Measurements from ENCODE around the gene CACNG5.

Gene CACNG5, protein sequence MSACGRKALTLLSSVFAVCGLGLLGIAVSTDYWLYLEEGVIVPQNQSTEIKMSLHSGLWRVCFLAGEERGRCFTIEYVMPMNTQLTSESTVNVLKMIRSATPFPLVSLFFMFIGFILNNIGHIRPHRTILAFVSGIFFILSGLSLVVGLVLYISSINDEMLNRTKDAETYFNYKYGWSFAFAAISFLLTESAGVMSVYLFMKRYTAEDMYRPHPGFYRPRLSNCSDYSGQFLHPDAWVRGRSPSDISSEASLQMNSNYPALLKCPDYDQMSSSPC

GRCh38 chr17:66834919-66835454 lies at the start of gene CACNG5:
CACNG5 (plus strand) TSS chr17:66835117; CDS start chr17:66877333, 42,216 bp downstream.
- no peak for DNase-seq

DNA sequence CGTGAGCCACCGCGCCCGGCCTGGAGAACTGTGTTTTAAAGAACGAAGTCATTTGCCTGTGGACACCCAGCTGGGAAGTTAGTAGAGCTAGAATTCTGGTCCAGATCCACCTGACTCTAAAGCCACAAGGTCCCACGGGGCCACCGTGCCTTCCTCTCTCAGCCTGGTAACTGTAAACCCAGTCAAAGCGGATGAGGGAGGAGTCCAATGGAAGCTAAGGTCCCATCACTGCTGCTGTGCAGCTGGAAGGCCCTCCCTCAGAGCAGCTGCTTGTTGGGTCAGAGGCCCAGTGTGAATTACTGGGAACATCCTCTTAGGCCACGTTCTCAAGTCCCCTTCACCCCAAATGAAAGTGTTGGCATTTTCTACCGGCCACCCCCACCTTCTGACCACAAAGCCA lies 48.8 kb upstream of the CACNG5 start:
- no peak for DNase-seq

GRCh38 chr17:66787914-66788313 lies 47.0 kb upstream of the CACNG5 start:
- no peak for DNase-seq

GRCh38 chr17:66789093-66789492 lies 45.8 kb upstream of the CACNG5 start:
- DNase-seq: no peak

GRCh38 chr17:66789961-66790437 lies 44.9 kb upstream of the CACNG5 start:
- no peak for DNase-seq

- no peak for DNase-seq
These were observed 44.3 kb upstream of the CACNG5 start for GRCh38 chr17:66790501-66791061.

- no peak for DNase-seq
These were observed 43.6 kb upstream of the CACNG5 start for GRCh38 chr17:66791347-66791746.

GRCh38 chr17:66793814-66794213 lies 41.1 kb upstream of the CACNG5 start:
- no peak for DNase-seq

DNA sequence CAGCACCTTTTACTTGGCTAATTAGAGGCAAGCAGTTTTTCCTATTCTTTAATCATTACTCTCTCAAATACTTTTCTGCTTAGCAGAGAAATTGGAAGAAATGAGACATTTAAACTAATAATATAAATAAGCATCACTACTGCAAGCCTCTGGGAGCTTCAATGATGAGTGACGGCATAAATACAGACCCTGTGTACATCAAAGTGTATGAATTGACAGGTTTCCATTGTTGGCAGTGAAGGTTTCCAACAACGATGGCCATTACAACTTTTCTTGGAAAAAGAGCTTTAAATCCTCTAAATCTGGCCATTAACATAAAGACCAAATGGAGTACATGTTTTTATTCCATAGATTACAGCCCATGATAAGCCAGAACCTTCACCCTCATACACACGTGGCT lies 39.4 kb upstream of the CACNG5 start:
- no peak for DNase-seq

DNA sequence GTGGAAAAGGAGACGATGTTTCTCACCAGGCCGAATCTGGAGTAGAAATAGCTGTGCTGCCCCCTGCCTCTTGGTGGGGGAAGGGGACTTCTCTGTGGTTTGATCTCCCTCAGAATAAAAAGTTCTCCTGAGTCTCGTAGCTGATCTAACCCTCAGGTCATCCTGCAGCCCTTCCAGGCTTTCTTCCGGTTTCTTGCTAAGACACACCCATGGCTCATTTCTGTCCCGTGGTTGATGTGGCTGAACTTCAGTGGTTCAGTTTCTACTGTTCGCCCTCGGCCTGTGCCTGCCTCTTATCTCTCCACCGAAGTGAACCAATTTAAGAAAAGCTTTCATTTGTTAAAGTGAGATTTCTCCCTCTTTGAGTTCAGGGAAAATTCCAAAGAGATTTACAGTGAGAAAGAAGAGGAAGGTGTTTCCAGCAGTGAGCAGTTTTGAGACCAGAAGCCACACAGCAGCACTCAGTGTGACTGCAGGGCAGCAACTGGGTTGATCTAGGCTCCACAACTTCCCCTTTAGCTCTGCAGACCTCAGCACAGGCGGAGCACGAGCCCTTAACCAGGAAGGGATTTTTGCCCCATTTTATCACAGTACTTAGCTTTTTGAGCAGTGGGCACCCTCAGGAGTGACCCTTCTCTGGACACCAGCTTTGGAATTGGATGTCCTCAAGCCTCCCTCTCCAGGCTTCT lies 34.9 kb upstream of the CACNG5 start:
- DNase-seq: no peak

- DNase-seq: no peak
These were observed 31.4 kb upstream of the CACNG5 start for GRCh38 chr17:66803474-66803951.

DNA sequence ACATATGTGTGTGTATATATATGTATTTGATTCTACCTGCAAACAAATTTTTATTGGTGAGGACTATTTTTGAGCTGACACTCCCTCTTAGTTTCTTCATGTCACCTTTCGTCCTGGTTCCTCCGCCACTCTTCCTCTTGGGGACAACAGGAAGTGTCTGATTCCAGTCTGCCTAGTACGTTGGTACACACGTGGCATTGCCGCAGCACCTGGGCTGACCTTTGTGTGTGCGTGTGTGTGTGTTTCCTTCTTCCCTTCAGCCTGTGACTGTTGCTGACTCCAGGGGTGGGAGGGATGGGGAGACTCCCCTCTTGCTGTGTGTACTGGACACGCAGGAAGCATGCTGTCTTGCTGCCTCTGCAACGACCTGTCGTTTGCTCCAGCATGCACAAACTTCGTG lies 29.4 kb upstream of the CACNG5 start:
- DNase-seq: no peak

DNA sequence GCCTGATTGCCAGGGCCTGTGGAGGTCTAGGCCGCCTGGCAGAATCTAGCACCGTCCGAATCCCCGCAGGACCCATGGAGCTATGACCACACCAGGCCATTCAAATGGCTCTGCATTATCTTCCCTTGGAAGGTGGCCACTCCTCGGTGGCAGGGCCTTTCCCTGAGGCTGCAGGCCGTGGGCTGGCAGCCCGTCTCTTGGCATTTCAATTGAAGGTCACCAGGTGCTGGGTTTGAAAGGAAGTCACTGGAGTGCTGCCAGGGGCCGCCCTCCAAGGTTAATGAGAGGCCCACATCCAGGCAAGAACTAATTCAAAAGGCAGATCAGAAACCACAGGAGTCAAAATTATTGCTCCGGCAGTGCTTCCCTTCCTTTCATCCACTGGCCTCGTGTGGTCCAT lies 27.7 kb upstream of the CACNG5 start:
- DNase-seq: no peak

GRCh38 chr17:66809408-66809807 lies 25.5 kb upstream of the CACNG5 start:
- no peak for DNase-seq

DNA sequence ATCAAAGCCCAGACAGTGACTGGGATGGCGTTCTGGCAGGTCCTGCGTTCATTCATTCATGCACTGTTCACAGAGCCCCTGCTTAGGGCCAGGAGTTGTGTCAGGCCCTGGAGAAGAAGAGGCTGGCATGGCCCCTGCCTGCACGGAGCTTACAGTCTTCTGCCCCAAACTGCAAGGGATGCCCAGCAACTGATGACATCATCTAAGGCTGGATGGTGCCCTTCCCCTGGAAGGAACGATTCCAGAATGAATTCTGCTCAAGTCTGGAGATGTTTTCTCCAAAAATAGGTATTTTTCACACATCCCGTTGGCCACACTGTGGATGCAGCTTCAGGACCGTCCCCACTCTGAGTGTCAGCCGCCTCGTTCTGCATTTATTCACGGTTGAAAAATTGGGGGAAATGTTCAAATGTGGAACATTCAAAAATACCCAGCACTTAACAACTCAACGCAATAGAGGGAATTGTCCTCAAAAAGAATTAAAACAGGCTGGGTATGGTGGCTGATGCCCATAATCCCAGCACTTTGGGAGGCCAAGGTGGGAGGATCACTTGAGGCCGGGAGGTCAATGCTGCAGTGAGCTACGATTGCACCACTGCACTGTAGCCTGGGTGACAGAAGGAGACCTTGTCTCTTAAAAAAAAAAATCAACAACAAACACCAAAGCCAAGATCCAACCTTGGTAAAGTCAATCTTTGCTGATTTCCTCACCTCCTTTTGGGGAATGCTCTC lies 23.8 kb upstream of the CACNG5 start:
- DNase-seq: no peak

GRCh38 chr17:66811683-66812054 lies 23.2 kb upstream of the CACNG5 start:
- DNase-seq: no peak

DNA sequence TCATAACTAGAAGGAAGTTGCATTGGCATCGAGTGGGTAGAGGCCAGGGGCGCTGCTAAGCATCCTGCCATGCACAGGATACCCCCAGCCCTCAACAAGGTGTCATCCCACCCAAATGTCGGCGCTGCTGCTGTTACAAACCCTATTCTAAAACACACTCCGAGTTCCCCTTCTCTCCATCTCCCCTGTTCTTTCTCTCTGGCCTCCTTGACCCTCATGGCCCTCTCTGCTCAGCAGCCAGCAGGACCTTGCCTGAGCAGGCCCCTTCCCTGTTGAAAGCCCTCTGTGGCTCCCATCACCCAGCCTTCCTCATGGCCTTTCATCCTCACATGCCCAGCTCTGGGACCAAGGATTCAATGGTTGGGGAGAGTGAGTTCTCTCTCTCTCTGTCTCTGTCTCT lies 22.3 kb upstream of the CACNG5 start:
- no peak for DNase-seq

DNA sequence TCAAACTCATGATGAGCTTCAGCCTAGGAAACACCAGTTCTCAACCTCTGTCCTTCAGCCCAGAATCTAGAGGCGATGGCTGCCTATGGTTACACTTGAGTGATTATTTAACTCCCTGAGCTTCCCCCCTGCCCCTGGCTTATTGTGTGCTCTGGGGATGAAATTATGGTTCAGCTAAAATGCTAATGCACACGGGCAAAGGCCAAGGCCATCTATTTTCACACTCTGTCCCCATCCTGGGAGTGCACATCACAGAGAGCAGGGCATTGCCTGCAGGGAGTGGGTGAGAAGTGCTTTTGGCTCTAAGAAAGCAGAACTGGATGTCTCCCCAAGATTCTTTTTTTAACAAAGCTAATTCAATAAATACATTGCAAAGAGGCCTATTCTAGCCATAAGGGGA lies 21.6 kb upstream of the CACNG5 start:
- no peak for DNase-seq

- no peak for DNase-seq
These were observed 20.9 kb upstream of the CACNG5 start for GRCh38 chr17:66814026-66814425.

DNA sequence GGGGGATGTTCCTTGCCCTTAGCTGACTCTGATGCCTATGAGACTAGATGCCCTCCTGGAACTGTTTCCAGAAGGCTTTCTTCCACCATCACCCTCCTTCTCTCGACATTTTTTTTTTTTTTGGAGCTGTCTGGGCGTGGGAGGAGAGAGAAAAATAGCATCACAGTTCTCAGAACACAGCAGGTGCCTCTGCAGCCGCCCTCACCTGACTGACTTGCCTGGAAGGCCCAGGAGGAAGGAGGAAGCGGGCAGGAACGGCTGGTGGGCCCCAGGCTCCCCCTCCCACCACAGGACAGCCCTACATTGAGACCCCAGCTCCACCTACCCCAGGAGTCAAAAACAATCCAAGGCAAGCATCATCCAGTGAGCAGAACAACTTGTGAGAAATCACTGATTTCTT lies 20.3 kb upstream of the CACNG5 start:
- DNase-seq: no peak

- no peak for DNase-seq
These were observed 17.2 kb upstream of the CACNG5 start for GRCh38 chr17:66817750-66818149.

GRCh38 chr17:66819466-66819865 lies 15.5 kb upstream of the CACNG5 start:
- DNase-seq: no peak

DNA sequence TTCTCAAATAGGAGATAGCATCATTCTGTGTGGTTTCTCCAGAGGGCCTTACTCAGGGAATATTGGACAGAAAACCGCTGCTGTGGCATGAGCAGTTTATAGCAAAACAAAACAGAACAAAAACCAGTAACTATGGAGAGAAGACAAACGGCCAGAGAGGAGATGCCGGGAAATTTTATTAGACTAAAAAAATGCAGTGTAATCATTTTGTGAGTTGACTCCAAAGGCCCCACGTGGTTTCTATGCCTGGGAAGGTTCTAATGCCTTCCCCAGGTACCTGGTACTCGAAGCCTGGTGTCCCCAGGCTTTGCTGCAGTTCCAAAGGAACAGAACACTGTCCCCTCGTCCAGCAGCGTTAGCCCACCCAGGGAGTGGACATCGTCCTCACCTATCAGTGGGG lies 12.9 kb upstream of the CACNG5 start:
- DNase-seq: no peak
